Astrocyte (in vitro differentiated cells and primary cell): ENCODE results near the gene CHST10. TPM values are rescaled to one million over a fixed set of nuclear protein-coding genes. Genes with fewer than 3 reads are reported as not detected.
A peak's percentile ranks its signal among the peaks of the same experiment; 100 is the strongest.

Source experiments
- DNase-seq: peaks from one replicate; pipeline ENCODE4 v3.0.0-alpha.2; 2010; ENCODE audit warnings: low read depth
- FAIRE-seq: peaks from 2 replicates; lab custom pipeline; 2011; peaks lifted over from hg19 to GRCh38; lab: Jason Lieb, UNC
- H2AFZ ChIP-seq: 2 replicates; pipeline ENCODE4 v1.6.0; 2012; ENCODE audit warnings: low read depth, low read length, inconsistent platforms
- H3K27ac ChIP-seq: 2 replicates; pipeline ENCODE4 v1.5.1; 2011; ENCODE audit warnings: low read depth, low read length, inconsistent platforms
- H3K27me3 ChIP-seq: 2 replicates; pipeline ENCODE4 v1.6.0; 2011; ENCODE audit warnings: low read length, inconsistent platforms; ENCODE audit not compliant: insufficient read depth
- H3K36me3 ChIP-seq: 2 replicates; pipeline ENCODE4 v1.5.1; 2011; ENCODE audit warnings: low read length, inconsistent platforms; ENCODE audit not compliant: insufficient read depth
- H3K4me1 ChIP-seq: 2 replicates; pipeline ENCODE4 v1.5.1; 2011; ENCODE audit warnings: low read length, inconsistent platforms; ENCODE audit not compliant: insufficient read depth
- H3K4me2 ChIP-seq: 2 replicates; pipeline ENCODE4 v1.6.0; 2012; ENCODE audit warnings: low read length, inconsistent platforms
- H3K4me3 ChIP-seq: 2 replicates; pipeline ENCODE4 v1.5.1; 2011; ENCODE audit warnings: low read depth, mild to moderate bottlenecking, low read length, inconsistent platforms; ENCODE audit not compliant: insufficient read depth
- H3K79me2 ChIP-seq: 2 replicates; pipeline ENCODE4 v1.6.0; 2012; ENCODE audit warnings: mild to moderate bottlenecking, low read length, inconsistent platforms; ENCODE audit not compliant: insufficient read depth
- H3K9ac ChIP-seq: 2 replicates; pipeline ENCODE4 v1.6.0; 2012; ENCODE audit warnings: mild to moderate bottlenecking, low read length, inconsistent platforms
- H3K9me3 ChIP-seq: 2 replicates; pipeline ENCODE4 v1.5.1; 2012; ENCODE audit warnings: low read depth, mild to moderate bottlenecking, low read length, inconsistent platforms; ENCODE audit not compliant: insufficient read depth
- H4K20me1 ChIP-seq: 2 replicates; pipeline ENCODE4 v1.6.0; 2012; ENCODE audit warnings: low read length, inconsistent platforms; ENCODE audit not compliant: insufficient read depth
- H3K27ac Mint-ChIP-seq: one replicate; pipeline ENCODE4 v1.8.0; 2021; ENCODE audit warnings: mild to moderate bottlenecking, mixed read lengths; ENCODE audit not compliant: unreplicated experiment
- H3K27me3 Mint-ChIP-seq: one replicate; pipeline ENCODE4 v1.8.0; 2021; ENCODE audit warnings: low read depth, mixed read lengths; ENCODE audit not compliant: unreplicated experiment
- H3K36me3 Mint-ChIP-seq: one replicate; pipeline ENCODE4 v1.8.0; 2021; ENCODE audit warnings: low read depth, mixed read lengths; ENCODE audit not compliant: unreplicated experiment
- H3K4me1 Mint-ChIP-seq: one replicate; pipeline ENCODE4 v1.8.0; 2021; ENCODE audit warnings: low read depth, mixed read lengths; ENCODE audit not compliant: unreplicated experiment
- H3K4me3 Mint-ChIP-seq: one replicate; pipeline ENCODE4 v1.8.0; 2021; ENCODE audit warnings: mild to moderate bottlenecking, moderate library complexity, mixed read lengths; ENCODE audit not compliant: unreplicated experiment
- H3K9me3 Mint-ChIP-seq: one replicate; pipeline ENCODE4 v1.8.0; 2021; ENCODE audit warnings: mild to moderate bottlenecking, mixed read lengths; ENCODE audit not compliant: unreplicated experiment
- CTCF ChIP-seq: IDR thresholded peaks from 2 replicates; pipeline ENCODE4 v1.5.1; 2011; ENCODE audit warnings: low read depth, mild to moderate bottlenecking, inconsistent platforms, low read length, moderate library complexity; ENCODE audit not compliant: insufficient read depth
- EZH2 ChIP-seq: IDR thresholded peaks from 2 replicates; pipeline ENCODE4 v1.6.1; 2012; ENCODE audit warnings: mild to moderate bottlenecking, low read length, inconsistent platforms; ENCODE audit not compliant: insufficient read depth
- total RNA-seq: library from RNA; stranded (reverse); gene quantifications from 2 replicates; pipeline ENCODE4 v1.2.1, GENCODE V29; 2021

The CHST10 gene
- total RNA-seq, 1 donor from 2014 or later: 12.7 TPM

DNA sequence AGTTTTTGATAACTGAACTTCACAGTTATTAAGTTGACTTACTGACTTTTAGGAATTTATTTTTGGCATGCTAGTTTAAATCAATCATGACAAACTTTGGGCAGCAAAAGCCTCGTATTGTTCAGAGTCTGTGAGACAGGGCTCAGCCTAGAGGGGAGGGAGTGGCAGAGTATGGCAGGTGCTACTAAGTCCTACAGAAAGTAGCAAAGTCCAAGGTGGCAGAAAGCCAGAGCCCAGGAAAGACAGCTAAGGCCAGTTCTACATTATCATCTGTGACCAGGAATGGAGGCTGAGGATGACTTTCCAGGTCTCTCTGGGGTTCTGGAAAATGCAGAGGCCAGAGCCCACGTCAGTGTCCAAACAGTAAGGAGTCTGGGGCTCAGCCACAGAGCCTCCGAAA is 34.2 kb downstream of the CHST10 start:
- DNase-seq (no peak), FAIRE-seq (no peak)
- no peaks in the 10 kb centered on the region for H3K79me2 ChIP-seq
- Mint-ChIP-seq H3K27me3 (peaks cover 2% of the 10 kb centered on the region), H3K4me3 (no peak overlapping the region), H3K9me3 (peaks cover 5% of the 10 kb centered on the region), H3K27ac (no peak overlapping the region), H3K36me3 (no peaks in the 10 kb centered on the region), H3K4me1 (no peaks in the 10 kb centered on the region)
- H3K4me3 ChIP-seq: no peak overlapping the region
- no peak overlapping the region for H3K9ac ChIP-seq
- H3K27me3 ChIP-seq: peaks cover 2% of the 10 kb centered on the region
- H3K27ac ChIP-seq: no peak overlapping the region
- TF ChIP-seq CTCF (no peak), EZH2 (no peak)
- H4K20me1 ChIP-seq: no peaks in the 10 kb centered on the region
- no peaks in the 10 kb centered on the region for H3K4me1 ChIP-seq
- H2AFZ ChIP-seq: no peak overlapping the region
- H3K9me3 ChIP-seq: no peaks in the 10 kb centered on the region
- no peak overlapping the region for H3K4me2 ChIP-seq
- H3K36me3 ChIP-seq: no peaks in the 10 kb centered on the region

- Mint-ChIP-seq H3K4me3 (no peak overlapping the region), H3K4me1 (no peaks in the 10 kb centered on the region), H3K9me3 (peaks cover under 1% of the 10 kb centered on the region), H3K36me3 (no peaks in the 10 kb centered on the region), H3K27me3 (peaks cover 2% of the 10 kb centered on the region), H3K27ac (no peak overlapping the region)
- Histone ChIP-seq H3K9me3 (no peaks in the 10 kb centered on the region), H3K27ac (no peak overlapping the region), H3K4me2 (no peak overlapping the region), H4K20me1 (no peaks in the 10 kb centered on the region), H3K9ac (no peak overlapping the region), H3K27me3 (peaks cover 2% of the 10 kb centered on the region), H2AFZ (no peak overlapping the region), H3K79me2 (no peaks in the 10 kb centered on the region), H3K4me1 (no peaks in the 10 kb centered on the region), H3K36me3 (no peaks in the 10 kb centered on the region), H3K4me3 (no peak overlapping the region)
- FAIRE-seq: peak; percentile 94
- peak; percentile 33 for DNase-seq
- peak; percentile 93 for TF ChIP-seq CTCF
- TF ChIP-seq EZH2: no peak
These were observed 36.2 kb downstream of the CHST10 start for GRCh38 chr2:100381240-100381639.

GRCh38 chr2:100380681-100381080 is 36.8 kb downstream of the CHST10 start:
- Histone ChIP-seq H3K36me3 (no peaks in the 10 kb centered on the region), H3K9me3 (no peaks in the 10 kb centered on the region), H3K4me1 (no peaks in the 10 kb centered on the region), H4K20me1 (no peaks in the 10 kb centered on the region), H3K79me2 (no peaks in the 10 kb centered on the region), H3K27me3 (peaks cover 2% of the 10 kb centered on the region), H3K4me3 (no peak overlapping the region), H3K4me2 (no peak overlapping the region), H3K27ac (no peak overlapping the region), H3K9ac (no peak overlapping the region), H2AFZ (no peak overlapping the region)
- FAIRE-seq (no peak), DNase-seq (no peak)
- Mint-ChIP-seq H3K36me3 (no peaks in the 10 kb centered on the region), H3K9me3 (no peaks in the 10 kb centered on the region), H3K27me3 (peaks cover 2% of the 10 kb centered on the region), H3K4me3 (no peak overlapping the region), H3K27ac (no peak overlapping the region), H3K4me1 (no peaks in the 10 kb centered on the region)
- no peak for TF ChIP-seq CTCF
- TF ChIP-seq EZH2: no peak
